Activated T-helper 2 cell treated with anti-CD3 and anti-CD28 coated beads, Interferon-gamma antibody, Interleukin-2, Interleukin-4, amounts not matched to agents 10 μg/mL and 5 μg/mL and 100 μg/mL, durations not matched to agents 14 hours and 24 hours and 36 hours (primary cell): ENCODE measurements around the gene DBN1. TPM values are rescaled to one million over a fixed set of nuclear protein-coding genes. Genes with fewer than 3 reads are reported as not detected.

Experiments used
- DNase-seq: peaks from one replicate; pipeline ENCODE4 v3.0.0; 2021; ENCODE audit warnings: low spot score
- H3K27ac Mint-ChIP-seq: one replicate; pipeline ENCODE4 v1.8.0; 2021; ENCODE audit warnings: mixed read lengths
- H3K27me3 Mint-ChIP-seq: one replicate; pipeline ENCODE4 v1.8.0; 2021; ENCODE audit warnings: low read depth, mixed read lengths
- H3K36me3 Mint-ChIP-seq: one replicate; pipeline ENCODE4 v1.8.0; 2021; ENCODE audit warnings: low read depth, mixed read lengths
- H3K4me1 Mint-ChIP-seq: one replicate; pipeline ENCODE4 v1.8.0; 2021; ENCODE audit warnings: low read depth, mixed read lengths
- H3K4me3 Mint-ChIP-seq: one replicate; pipeline ENCODE4 v1.8.0; 2021; ENCODE audit warnings: low read depth, mild to moderate bottlenecking, moderate library complexity, mixed read lengths
- H3K9me3 Mint-ChIP-seq: one replicate; pipeline ENCODE4 v1.8.0; 2021; ENCODE audit warnings: mixed read lengths
- intact Hi-C: fragments of 100-400 bp; cut with micrococcal nuclease; formaldehyde crosslinking; loops from one replicate; pipeline ENCODE4 v1.15.1; 2023
- total RNA-seq: library from RNA; stranded (reverse); gene quantifications from 2 replicates; pipeline ENCODE4 v1.2.3, GENCODE V29; 2022

The DBN1 gene
- total RNA-seq, 1 donor from 2014 or later = 32.9 TPM

DNA sequence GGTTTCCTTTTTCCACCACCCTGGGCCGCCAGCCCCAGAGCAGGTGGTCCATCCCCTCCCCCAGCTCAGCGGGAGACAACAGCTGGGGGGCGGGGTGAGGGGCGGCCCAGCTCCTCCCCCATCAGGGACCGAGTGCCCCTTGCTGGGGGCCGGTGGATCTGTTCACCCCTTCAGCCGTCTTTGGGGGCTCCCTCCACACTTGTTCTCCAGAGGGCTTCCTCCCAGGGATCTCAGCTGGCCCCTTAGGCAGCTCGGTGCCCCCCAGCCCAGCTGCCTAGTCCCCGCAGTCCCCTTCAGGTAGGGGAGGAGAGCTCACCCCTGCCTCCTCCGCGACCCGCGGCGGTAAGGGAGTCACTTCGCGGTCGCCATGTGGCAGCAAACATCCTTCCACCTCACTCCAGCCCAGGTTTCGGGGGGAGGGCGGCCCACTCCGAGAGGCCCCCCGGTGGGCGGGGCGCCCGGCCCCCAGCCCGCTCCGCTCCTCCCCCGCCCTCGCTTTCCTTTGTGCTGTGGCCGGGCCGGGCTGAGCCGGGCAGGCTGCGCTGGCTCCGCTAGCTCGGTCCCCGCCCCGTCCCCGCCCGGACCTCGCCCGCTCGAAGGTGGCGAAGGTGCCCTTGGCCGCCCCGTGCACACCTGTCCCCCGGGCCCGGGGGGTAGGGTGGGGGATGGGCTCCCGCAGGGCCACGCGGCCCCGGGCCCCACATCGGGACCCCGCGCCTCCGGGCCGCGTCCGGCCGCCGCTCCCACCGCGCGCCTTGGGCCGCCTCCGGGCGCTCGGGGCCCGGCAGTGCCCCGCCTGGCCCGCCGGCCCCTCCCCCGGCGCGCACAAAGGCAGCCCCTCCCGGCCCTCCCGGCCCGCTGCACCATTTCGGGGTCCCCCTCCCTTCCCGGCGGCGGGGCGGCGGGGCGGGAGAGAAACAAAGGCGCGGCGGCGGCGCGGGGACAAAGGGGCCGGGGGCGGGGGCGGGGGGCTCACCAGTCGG is 683 bp downstream of the DBN1 start:
- H3K36me3 Mint-ChIP-seq = no peaks in the 10 kb centered on the region
- no peaks in the 10 kb centered on the region for H3K9me3 Mint-ChIP-seq
- peaks cover 20% of the 10 kb centered on the region for H3K4me1 Mint-ChIP-seq
- DNase-seq = no peak
- intact Hi-C loops = loop anchor here (1.0 kb wide), 1 partner anchor 25 kb away; the partner anchor contains the start of gene PDLIM7
- H3K27ac Mint-ChIP-seq = no peak overlapping the region
- H3K27me3 Mint-ChIP-seq = peaks cover 7% of the 10 kb centered on the region
- H3K4me3 Mint-ChIP-seq = peak overlapping the region; percentile 62

DNA sequence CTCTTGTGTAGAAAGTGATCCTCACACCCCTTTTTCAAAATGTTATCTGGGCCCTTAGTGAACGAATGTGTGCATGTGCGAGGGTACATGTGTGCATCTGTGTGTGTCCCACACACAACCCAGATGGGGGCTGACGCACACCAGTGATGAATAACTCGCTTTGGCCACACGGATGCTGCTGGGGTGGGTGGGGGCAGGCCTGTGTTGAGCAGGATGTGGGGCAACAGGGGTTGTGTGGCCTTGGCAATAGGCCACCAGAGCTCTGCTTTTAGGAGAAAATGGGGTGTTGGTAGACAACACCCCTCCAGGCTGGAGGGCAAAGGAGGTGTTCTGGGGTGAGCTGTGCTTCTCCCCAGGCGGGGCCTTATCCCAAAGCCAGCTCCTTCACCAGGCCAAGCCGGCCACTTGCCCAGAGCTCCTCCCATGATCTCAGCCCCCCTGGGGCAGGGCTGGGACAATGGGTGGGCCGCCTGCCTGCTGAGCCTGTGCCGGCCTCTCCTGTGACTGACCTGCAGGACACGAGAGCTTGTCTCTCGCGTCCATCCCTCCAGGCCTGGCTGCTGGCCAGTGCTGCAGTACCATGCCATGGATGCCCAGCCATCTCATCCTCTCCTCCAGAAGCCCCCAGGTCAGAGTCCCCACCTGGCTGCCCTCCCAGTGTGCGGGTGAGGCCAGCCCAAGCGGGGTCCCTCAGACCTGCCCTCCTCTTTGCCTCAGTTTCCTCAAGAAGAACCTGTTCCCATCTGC is 1.7 kb downstream of the DBN1 start:
- DNase-seq = no peak
- Mint-ChIP-seq H3K9me3 (no peaks in the 10 kb centered on the region), H3K4me1 (peaks cover 20% of the 10 kb centered on the region), H3K36me3 (no peaks in the 10 kb centered on the region), H3K27me3 (peaks cover 7% of the 10 kb centered on the region), H3K4me3 (peak overlapping the region; percentile 62), H3K27ac (no peak overlapping the region)
- intact Hi-C loops = loop anchor here (1.0 kb wide), 1 partner anchor 26 kb away; the partner anchor contains the start of gene PDLIM7

DNA sequence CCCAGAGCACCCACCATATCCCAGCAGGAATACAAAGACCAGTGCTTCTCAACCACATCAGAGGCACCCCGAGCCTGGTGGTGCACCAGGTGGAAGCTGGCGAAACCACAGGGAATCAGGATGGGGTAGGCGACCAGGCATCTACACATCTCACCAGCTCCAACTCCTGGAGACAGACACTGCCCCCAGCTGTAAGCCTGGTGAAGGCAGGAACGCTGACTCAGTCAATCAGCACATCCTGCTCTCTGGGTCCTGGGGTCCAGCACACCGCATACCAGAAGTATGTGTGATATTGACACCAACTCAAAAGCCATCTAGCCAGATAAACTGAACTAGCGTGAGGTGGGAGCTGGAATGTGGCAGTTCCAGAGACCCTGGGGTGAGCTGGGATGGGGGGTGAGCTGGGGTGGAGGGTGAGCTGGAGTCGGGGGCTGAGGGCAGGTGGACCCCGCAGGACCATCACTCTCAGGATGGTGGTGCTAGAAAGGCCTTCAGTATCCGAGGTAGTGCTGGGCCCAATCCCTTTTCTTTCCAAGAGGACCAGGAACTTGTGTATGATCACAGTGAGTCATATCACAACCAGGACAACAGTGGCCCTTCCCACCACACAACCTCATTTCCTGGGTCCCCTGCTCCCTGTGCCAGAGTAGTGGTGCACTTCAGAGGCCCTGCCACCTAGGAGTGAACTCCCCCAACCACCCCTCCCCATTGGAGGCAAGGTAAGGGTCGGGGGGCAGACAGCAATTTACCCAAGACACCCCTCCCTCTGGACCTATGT is 2.5 kb downstream of the DBN1 start:
- Mint-ChIP-seq H3K27me3 (peaks cover 5% of the 10 kb centered on the region), H3K4me1 (peaks cover 16% of the 10 kb centered on the region), H3K4me3 (no peak overlapping the region), H3K36me3 (peaks cover under 1% of the 10 kb centered on the region), H3K27ac (peak overlapping the region; percentile 26), H3K9me3 (no peaks in the 10 kb centered on the region)
- no peak for DNase-seq
- intact Hi-C loops = no loop called here

DNA sequence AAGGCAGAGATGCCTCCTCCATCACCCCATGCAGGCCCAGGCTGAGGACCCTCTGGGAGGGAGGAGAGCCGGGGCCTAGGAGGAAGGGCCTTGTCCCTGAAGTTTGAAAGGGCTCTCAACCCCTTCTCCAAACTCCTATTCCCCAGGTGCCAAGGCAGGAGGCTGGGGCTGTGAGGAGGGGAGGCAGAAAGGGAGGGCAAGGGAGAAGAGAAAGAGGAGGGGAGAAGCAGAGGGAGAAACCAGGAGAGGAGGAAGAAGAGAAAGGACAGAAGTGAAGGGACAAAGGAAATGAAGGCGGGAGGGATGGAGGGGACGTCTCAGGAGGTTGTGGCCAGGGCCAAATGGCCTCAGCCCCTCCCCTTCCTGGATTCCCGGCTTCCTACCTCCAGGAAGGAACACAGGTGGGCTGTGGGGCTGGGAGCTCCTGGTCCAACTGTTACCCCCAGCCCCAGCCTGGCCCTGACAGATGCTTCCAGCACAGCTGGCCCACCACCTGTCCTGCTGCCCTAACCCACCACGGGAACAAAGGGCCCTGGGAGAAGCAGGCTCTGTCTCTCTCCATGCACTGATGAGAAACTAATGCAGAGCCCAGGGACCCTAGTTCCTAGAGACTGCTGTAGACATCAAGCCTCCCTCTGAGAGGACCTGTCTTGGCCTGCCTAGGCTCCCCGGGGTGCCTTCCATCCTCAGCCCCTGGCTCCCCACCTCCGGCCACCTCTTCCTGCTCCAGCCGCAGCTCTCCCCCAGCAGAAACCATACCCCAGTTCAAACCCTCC is 3.5 kb downstream of the DBN1 start:
- intact Hi-C loops = no loop called here
- Mint-ChIP-seq H3K9me3 (no peaks in the 10 kb centered on the region), H3K4me1 (peaks cover 8% of the 10 kb centered on the region), H3K27me3 (peaks cover 5% of the 10 kb centered on the region), H3K4me3 (no peak overlapping the region), H3K36me3 (peaks cover 9% of the 10 kb centered on the region), H3K27ac (no peak overlapping the region)
- DNase-seq = no peak

DNA sequence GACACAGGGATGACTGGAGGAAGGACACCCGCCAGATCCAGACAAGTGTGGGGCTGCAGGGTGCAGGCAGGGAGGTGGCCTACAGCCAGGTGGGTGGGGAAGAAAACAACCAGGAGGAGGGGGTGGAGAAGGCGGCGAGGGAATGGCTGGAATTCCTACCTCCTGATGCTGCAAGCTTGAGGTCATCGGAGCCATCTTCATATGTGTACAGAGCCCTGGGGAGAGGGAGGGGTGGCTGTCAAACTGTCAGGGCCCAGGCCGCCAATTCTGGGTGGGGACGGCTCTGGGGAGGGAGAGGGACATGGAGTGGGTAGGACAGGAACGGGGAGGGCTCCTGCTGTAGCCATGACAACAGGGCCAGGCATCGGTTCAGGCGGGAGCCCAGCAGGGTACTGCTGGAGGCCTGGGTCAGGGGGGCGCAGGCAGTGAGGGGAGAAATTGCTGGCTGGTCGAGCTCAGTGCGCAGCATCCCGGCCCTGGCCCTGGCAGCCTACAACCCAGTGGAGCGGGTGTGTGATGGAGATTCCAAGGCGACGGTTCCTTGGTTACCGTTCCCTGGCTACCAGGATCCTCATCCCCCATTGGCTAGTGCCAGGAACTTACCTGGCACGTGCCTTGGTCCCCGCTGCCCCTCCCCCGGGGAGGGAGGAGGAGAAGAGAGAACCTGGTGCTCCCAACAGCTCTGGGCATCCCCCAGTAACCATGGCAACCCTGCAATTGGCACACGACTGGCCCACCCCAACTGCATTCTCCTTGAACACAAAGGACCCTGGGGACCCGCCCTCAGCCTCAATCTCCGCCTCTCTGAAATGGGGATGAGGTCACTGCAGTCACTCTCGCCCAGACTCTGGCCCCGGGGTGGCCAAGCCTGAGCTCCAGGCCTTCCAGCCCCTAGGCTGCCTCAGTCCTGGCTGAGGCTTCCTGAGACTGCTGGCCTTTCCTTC is 4.5 kb downstream of the DBN1 start:
- Mint-ChIP-seq H3K9me3 (no peaks in the 10 kb centered on the region), H3K27me3 (peaks cover 2% of the 10 kb centered on the region), H3K27ac (no peak overlapping the region), H3K4me1 (peaks cover 4% of the 10 kb centered on the region), H3K36me3 (peaks cover 9% of the 10 kb centered on the region), H3K4me3 (no peak overlapping the region)
- intact Hi-C loops = no loop called here
- DNase-seq = no peak

DNA sequence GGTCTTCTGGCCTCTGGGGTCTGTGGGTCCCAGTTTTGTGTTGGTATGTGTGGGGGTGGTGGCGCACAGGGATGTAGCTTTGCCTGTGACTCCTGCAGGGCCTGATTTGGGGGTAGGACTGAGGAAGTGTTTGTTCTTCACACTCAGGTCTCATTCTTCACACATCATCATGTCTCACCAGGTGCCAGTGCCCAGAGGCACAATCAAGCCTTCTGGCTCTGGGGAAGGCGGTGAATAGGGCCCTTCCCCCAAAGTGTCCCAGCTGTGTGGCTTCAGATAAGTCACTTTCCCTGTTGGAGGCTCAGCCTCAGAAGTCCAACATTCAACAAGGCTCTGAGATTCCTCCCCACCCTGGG is 5.1 kb downstream of the DBN1 start:
- H3K27me3 Mint-ChIP-seq = no peaks in the 10 kb centered on the region
- no peak for DNase-seq
- H3K27ac Mint-ChIP-seq = no peak overlapping the region
- peaks cover 3% of the 10 kb centered on the region for H3K4me1 Mint-ChIP-seq
- no peak overlapping the region for H3K4me3 Mint-ChIP-seq
- H3K9me3 Mint-ChIP-seq = no peaks in the 10 kb centered on the region
- H3K36me3 Mint-ChIP-seq = peaks cover 9% of the 10 kb centered on the region
- intact Hi-C loops = no loop called here

DNA sequence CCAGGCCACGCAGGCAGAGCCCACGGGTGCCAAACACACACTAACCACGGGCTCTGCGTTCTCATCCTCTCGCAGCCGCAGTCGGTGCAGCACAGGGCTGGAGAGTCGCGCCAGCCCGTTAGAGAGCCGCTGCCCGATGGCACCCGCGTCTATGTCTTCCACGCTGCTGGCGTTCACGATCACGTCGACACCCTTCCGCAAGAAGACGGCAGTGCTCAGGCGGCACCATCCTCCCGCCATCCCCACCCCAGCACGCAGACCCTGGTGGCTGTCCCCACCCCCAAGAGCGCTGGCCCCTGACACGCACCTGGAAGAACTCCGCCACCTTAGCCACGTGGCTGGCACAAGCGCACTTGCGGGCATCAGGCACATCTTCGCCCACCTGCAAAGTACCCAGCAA is 6.0 kb downstream of the DBN1 start:
- no peak overlapping the region for H3K27ac Mint-ChIP-seq
- H3K9me3 Mint-ChIP-seq = no peaks in the 10 kb centered on the region
- H3K27me3 Mint-ChIP-seq = no peaks in the 10 kb centered on the region
- H3K4me3 Mint-ChIP-seq = no peak overlapping the region
- intact Hi-C loops = no loop called here
- no peak for DNase-seq
- H3K36me3 Mint-ChIP-seq = peaks cover 9% of the 10 kb centered on the region
- H3K4me1 Mint-ChIP-seq = peaks cover 4% of the 10 kb centered on the region

DNA sequence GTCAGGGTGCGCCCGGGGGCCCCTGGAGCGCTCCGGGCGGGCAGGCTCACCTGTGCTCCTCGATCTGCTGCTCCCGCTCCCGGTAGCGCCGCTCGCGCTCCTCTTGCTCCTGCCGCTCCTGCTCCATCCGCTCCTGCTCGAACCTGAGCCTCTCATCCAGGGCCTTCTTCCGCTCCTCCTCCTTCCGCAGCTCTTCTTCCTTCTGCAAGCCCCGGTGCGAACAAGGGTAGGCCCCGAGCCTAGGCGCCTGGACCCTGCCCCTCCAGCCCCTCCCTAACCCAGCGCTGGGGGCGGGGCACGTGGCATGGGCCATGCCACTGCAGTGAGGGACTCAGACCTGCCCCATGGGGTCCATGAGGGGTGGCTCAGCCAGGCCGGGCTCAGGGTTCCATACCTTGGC is 6.6 kb downstream of the DBN1 start:
- Mint-ChIP-seq H3K4me1 (peaks cover 10% of the 10 kb centered on the region), H3K36me3 (peaks cover 9% of the 10 kb centered on the region), H3K27ac (no peak overlapping the region), H3K9me3 (no peaks in the 10 kb centered on the region), H3K27me3 (no peaks in the 10 kb centered on the region), H3K4me3 (no peak overlapping the region)
- DNase-seq = no peak
- intact Hi-C loops = no loop called here

DNA sequence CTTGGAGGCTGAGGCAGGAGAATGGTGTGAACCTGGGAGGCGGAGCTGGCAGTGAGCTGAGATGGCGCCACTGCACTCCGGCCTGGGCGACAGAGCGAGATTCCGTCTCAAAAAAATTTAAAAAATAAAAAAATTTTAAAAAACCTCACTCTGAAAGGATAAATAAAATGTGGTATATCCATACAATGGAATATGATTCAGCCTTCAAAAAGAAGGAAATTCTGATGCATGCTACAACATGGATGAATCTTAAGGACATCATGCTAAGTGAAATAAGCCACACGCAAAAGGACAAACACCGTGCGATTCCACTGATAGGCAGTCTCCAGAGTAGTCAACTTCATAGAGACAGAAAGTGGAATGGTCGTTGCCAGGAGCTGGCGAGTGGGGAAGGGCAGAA is 8.4 kb downstream of the DBN1 start:
- no peak overlapping the region for H3K27ac Mint-ChIP-seq
- H3K36me3 Mint-ChIP-seq = peaks cover 9% of the 10 kb centered on the region
- no peaks in the 10 kb centered on the region for H3K9me3 Mint-ChIP-seq
- no peaks in the 10 kb centered on the region for H3K27me3 Mint-ChIP-seq
- H3K4me1 Mint-ChIP-seq = peaks cover 13% of the 10 kb centered on the region
- DNase-seq = no peak
- intact Hi-C loops = no loop called here
- no peak overlapping the region for H3K4me3 Mint-ChIP-seq

DNA sequence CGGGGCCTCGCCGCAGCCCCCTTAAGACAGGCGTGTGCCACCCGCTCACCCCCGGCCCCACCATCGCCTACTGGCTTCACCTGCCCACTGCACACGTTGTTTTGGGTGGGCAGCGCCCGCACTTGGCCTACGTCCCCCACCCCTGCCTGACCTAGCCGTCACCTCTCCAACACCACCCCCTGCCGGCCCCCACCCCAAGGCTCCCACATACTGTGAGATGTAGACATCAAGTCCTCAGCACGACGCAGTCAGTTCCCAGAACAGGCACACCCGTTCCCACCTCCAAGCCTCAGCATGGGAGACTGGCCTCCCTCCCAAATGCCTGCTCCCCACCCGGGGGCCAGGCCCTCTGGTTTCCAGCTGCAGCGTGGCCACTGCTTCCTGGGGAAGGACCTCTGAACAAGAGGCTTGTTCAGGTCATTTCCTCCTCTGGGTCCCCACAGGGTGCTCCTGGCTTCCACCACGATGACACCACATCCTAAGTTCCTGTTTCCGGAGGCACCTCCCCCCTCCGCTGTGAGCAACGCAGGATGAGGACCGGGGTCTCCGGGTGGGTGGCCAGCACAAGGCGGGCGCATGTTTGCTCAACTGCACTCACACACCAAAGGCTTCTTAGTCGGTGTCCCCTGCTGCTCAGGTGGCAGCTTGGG is 11.3 kb downstream of the DBN1 start:
- intact Hi-C loops = no loop called here
- Mint-ChIP-seq H3K27me3 (no peaks in the 10 kb centered on the region), H3K27ac (peak overlapping the region; percentile 60), H3K4me3 (no peak overlapping the region), H3K36me3 (peaks cover 11% of the 10 kb centered on the region), H3K4me1 (peaks cover 15% of the 10 kb centered on the region), H3K9me3 (no peaks in the 10 kb centered on the region)
- DNase-seq = no peak
